ENCODE data around the gene DOK6.

DOK6 gene

GRCh38 chr18:69689121-69689759 is 288.6 kb downstream of the DOK6 start:
- Mint-ChIP-seq H3K4me1 (ENCODE audit: low read depth) (no peaks in the 10 kb centered on the region), H3K9me3 (no peaks in the 10 kb centered on the region), H3K27ac (no peak overlapping the region), H3K36me3 (ENCODE audit: low read depth) (no peaks in the 10 kb centered on the region), H3K27me3 (peaks cover 3% of the 10 kb centered on the region), H3K4me3 (no peak overlapping the region)

- no peaks in the 10 kb centered on the region for H3K9me3 Mint-ChIP-seq
- peaks cover 6% of the 10 kb centered on the region for H3K27me3 Mint-ChIP-seq
- H3K4me3 Mint-ChIP-seq: no peak overlapping the region
- no peak overlapping the region for H3K27ac Mint-ChIP-seq
- no peaks in the 10 kb centered on the region for H3K4me1 Mint-ChIP-seq (ENCODE audit: low read depth)
- no peaks in the 10 kb centered on the region for H3K36me3 Mint-ChIP-seq (ENCODE audit: low read depth)
These were observed 290.5 kb downstream of the DOK6 start for GRCh38 chr18:69691008-69691760.

GRCh38 chr18:69697069-69697468 is 296.4 kb downstream of the DOK6 start:
- H3K27ac Mint-ChIP-seq: no peak overlapping the region
- no peaks in the 10 kb centered on the region for H3K9me3 Mint-ChIP-seq
- no peaks in the 10 kb centered on the region for H3K4me1 Mint-ChIP-seq (ENCODE audit: low read depth)
- no peaks in the 10 kb centered on the region for H3K36me3 Mint-ChIP-seq (ENCODE audit: low read depth)
- no peak overlapping the region for H3K4me3 Mint-ChIP-seq
- peaks cover 6% of the 10 kb centered on the region for H3K27me3 Mint-ChIP-seq

GRCh38 chr18:69697689-69698088 is 297.0 kb downstream of the DOK6 start:
- Mint-ChIP-seq H3K36me3 (ENCODE audit: low read depth) (no peaks in the 10 kb centered on the region), H3K27ac (no peak overlapping the region), H3K4me3 (no peak overlapping the region), H3K4me1 (ENCODE audit: low read depth) (no peaks in the 10 kb centered on the region), H3K9me3 (no peaks in the 10 kb centered on the region), H3K27me3 (peaks cover 6% of the 10 kb centered on the region)

GRCh38 chr18:69701305-69701704 is 300.6 kb downstream of the DOK6 start:
- no peak overlapping the region for H3K27ac Mint-ChIP-seq
- H3K4me1 Mint-ChIP-seq (ENCODE audit: low read depth): no peaks in the 10 kb centered on the region
- H3K9me3 Mint-ChIP-seq: no peaks in the 10 kb centered on the region
- H3K27me3 Mint-ChIP-seq: no peaks in the 10 kb centered on the region
- no peak overlapping the region for H3K4me3 Mint-ChIP-seq
- H3K36me3 Mint-ChIP-seq (ENCODE audit: low read depth): no peaks in the 10 kb centered on the region

- Mint-ChIP-seq H3K9me3 (peaks cover 8% of the 10 kb centered on the region), H3K4me3 (no peak overlapping the region), H3K36me3 (ENCODE audit: low read depth) (no peaks in the 10 kb centered on the region), H3K4me1 (ENCODE audit: low read depth) (no peaks in the 10 kb centered on the region), H3K27me3 (no peaks in the 10 kb centered on the region), H3K27ac (no peak overlapping the region)
These were observed 302.8 kb downstream of the DOK6 start for GRCh38 chr18:69703461-69703860.

- Mint-ChIP-seq H3K4me1 (ENCODE audit: low read depth) (no peaks in the 10 kb centered on the region), H3K27me3 (no peaks in the 10 kb centered on the region), H3K9me3 (peaks cover 8% of the 10 kb centered on the region), H3K36me3 (ENCODE audit: low read depth) (no peaks in the 10 kb centered on the region), H3K27ac (no peak overlapping the region), H3K4me3 (no peak overlapping the region)
These were observed 305.3 kb downstream of the DOK6 start for GRCh38 chr18:69705987-69706386.

GRCh38 chr18:69708844-69709243 is 308.2 kb downstream of the DOK6 start:
- Mint-ChIP-seq H3K4me1 (ENCODE audit: low read depth) (no peaks in the 10 kb centered on the region), H3K9me3 (peaks cover 8% of the 10 kb centered on the region), H3K4me3 (no peak overlapping the region), H3K36me3 (ENCODE audit: low read depth) (no peaks in the 10 kb centered on the region), H3K27ac (no peak overlapping the region), H3K27me3 (no peaks in the 10 kb centered on the region)

GRCh38 chr18:69715191-69715795 is 314.6 kb downstream of the DOK6 start:
- H3K4me3 Mint-ChIP-seq: no peak overlapping the region
- peaks cover 10% of the 10 kb centered on the region for H3K36me3 Mint-ChIP-seq (ENCODE audit: low read depth)
- no peak overlapping the region for H3K27ac Mint-ChIP-seq
- no peaks in the 10 kb centered on the region for H3K4me1 Mint-ChIP-seq (ENCODE audit: low read depth)
- H3K27me3 Mint-ChIP-seq: no peaks in the 10 kb centered on the region
- H3K9me3 Mint-ChIP-seq: peaks cover 25% of the 10 kb centered on the region

- Mint-ChIP-seq H3K4me1 (ENCODE audit: low read depth) (no peaks in the 10 kb centered on the region), H3K27me3 (no peaks in the 10 kb centered on the region), H3K4me3 (no peak overlapping the region), H3K36me3 (ENCODE audit: low read depth) (peaks cover 10% of the 10 kb centered on the region), H3K9me3 (peaks cover 25% of the 10 kb centered on the region), H3K27ac (no peak overlapping the region)
These were observed 316.9 kb downstream of the DOK6 start for GRCh38 chr18:69717586-69717985.

GRCh38 chr18:69718912-69719547 is 318.3 kb downstream of the DOK6 start:
- no peaks in the 10 kb centered on the region for H3K4me1 Mint-ChIP-seq (ENCODE audit: low read depth)
- H3K36me3 Mint-ChIP-seq (ENCODE audit: low read depth): peaks cover 10% of the 10 kb centered on the region
- no peaks in the 10 kb centered on the region for H3K27me3 Mint-ChIP-seq
- peaks cover 25% of the 10 kb centered on the region for H3K9me3 Mint-ChIP-seq
- H3K27ac Mint-ChIP-seq: no peak overlapping the region
- no peak overlapping the region for H3K4me3 Mint-ChIP-seq

- H3K27me3 Mint-ChIP-seq: no peaks in the 10 kb centered on the region
These were observed 319.7 kb downstream of the DOK6 start for GRCh38 chr18:69720422-69720821.

GRCh38 chr18:69723434-69723833 is 322.7 kb downstream of the DOK6 start:
- Mint-ChIP-seq H3K9me3 (peaks cover 8% of the 10 kb centered on the region), H3K36me3 (ENCODE audit: low read depth) (peaks cover 7% of the 10 kb centered on the region), H3K4me1 (ENCODE audit: low read depth) (peaks cover 4% of the 10 kb centered on the region), H3K27me3 (no peaks in the 10 kb centered on the region), H3K27ac (no peak overlapping the region), H3K4me3 (no peak overlapping the region)

More at GRCh38 chr18:69720422-69720821, 319.7 kb downstream of the DOK6 start:
- no peak overlapping the region for H3K27ac Mint-ChIP-seq
- H3K4me3 Mint-ChIP-seq: no peak overlapping the region
- H3K4me1 Mint-ChIP-seq (ENCODE audit: low read depth): no peaks in the 10 kb centered on the region
- peaks cover 25% of the 10 kb centered on the region for H3K9me3 Mint-ChIP-seq
- peaks cover 10% of the 10 kb centered on the region for H3K36me3 Mint-ChIP-seq (ENCODE audit: low read depth)

- Mint-ChIP-seq H3K27ac (no peak overlapping the region), H3K36me3 (ENCODE audit: low read depth) (no peaks in the 10 kb centered on the region), H3K27me3 (no peaks in the 10 kb centered on the region), H3K4me3 (no peak overlapping the region), H3K4me1 (ENCODE audit: low read depth) (peaks cover 4% of the 10 kb centered on the region), H3K9me3 (no peaks in the 10 kb centered on the region)
These were observed 324.3 kb downstream of the DOK6 start for GRCh38 chr18:69725009-69725408.

- H3K27me3 Mint-ChIP-seq: no peaks in the 10 kb centered on the region
- no peaks in the 10 kb centered on the region for H3K36me3 Mint-ChIP-seq (ENCODE audit: low read depth)
- no peak overlapping the region for H3K4me3 Mint-ChIP-seq
- H3K4me1 Mint-ChIP-seq (ENCODE audit: low read depth): peaks cover 4% of the 10 kb centered on the region
- no peak overlapping the region for H3K27ac Mint-ChIP-seq
- no peaks in the 10 kb centered on the region for H3K9me3 Mint-ChIP-seq
These were observed 325.3 kb downstream of the DOK6 start for GRCh38 chr18:69725855-69726508.
